Right atrium auricular region (tissue), 2 donors: ENCODE results near the gene CRYAB. TPM values are rescaled to one million over a fixed set of nuclear protein-coding genes. Genes with fewer than 3 reads are reported as not detected.
A peak's percentile ranks its signal among the peaks of the same experiment; 100 is the strongest.

Experiments used
- DNase-seq: peaks from one replicate; pipeline ENCODE4 v3.0.0-alpha.2; 2019; ENCODE audit warnings: low spot score
- H3K27ac ChIP-seq, 2 donors: fragments of 200-600 bp; sonication (generic); 1 replicate in 1 of 2; 2 replicates in 1 of 2; pipeline ENCODE4 v1.5.1; 2016 to 2019
- H3K27me3 ChIP-seq, 2 donors: fragments of 200-600 bp; sonication (generic); one replicate each; pipeline versions ENCODE4 v1.5.1 to v1.6.0; 2017 to 2019
- H3K36me3 ChIP-seq: fragments of 200-600 bp; sonication (generic); one replicate; pipeline ENCODE4 v1.5.1; 2016
- H3K4me1 ChIP-seq, 2 donors: fragments of 200-600 bp; sonication (generic); one replicate each; pipeline versions ENCODE4 v1.5.1 to v1.6.0; 2017 to 2019
- H3K4me3 ChIP-seq, 2 donors: fragments of 200-600 bp; sonication (generic); 1 replicate in 1 of 2; 2 replicates in 1 of 2; pipeline ENCODE4 v1.5.1; 2017 to 2019; ENCODE audit warnings: mild to moderate bottlenecking in 1 of 2, moderate library complexity in 1 of 2
- H3K9me3 ChIP-seq, 2 donors: fragments of 200-600 bp; sonication (generic); one replicate each; pipeline ENCODE4 v1.5.1; 2019
- CTCF ChIP-seq, 2 donors: fragments of 200-600 bp; sonication (generic); IDR thresholded peaks; one replicate each; pipeline ENCODE4 v1.5.1; 2019; ENCODE audit warnings: antibody characterized with exemption in 2 of 2
- total RNA-seq, 2 donors: library from RNA; depleted of rRNA; stranded (reverse); fragments of >200 nt; gene quantifications; one replicate each; pipeline ENCODE4 v1.1.0, GENCODE V29; 2016

CRYAB gene
- total RNA-seq, 2 donors from 2014 or later, result 2,961 to 3,608 TPM

- TF ChIP-seq CTCF (IDR thresholded peaks at IDR 0.05), result no peak
- H3K4me1 ChIP-seq, result peaks cover 0 to 6% of the 10 kb centered on the region in 2 donors
- H3K27me3 ChIP-seq, result no peaks in the 10 kb centered on the region
- H3K9me3 ChIP-seq, result no peaks in the 10 kb centered on the region
- DNase-seq, result no peak
- H3K4me3 ChIP-seq, result peak overlapping the region; percentile 81 to 94
- H3K27ac ChIP-seq, result peak overlapping the region; percentile 91 to 94
- H3K36me3 ChIP-seq, result peaks cover 7% of the 10 kb centered on the region
Measured at GRCh38 chr11:111870522-111870885, 41.1 kb downstream of the CRYAB start.

GRCh38 chr11:111870113-111870512 is 41.5 kb downstream of the CRYAB start:
- Histone ChIP-seq H3K9me3 (no peaks in the 10 kb centered on the region), H3K4me3 (no peak overlapping the region), H3K36me3 (peaks cover 7% of the 10 kb centered on the region), H3K4me1 (peaks cover 0 to 6% of the 10 kb centered on the region in 2 donors), H3K27ac (no peak overlapping the region), H3K27me3 (no peaks in the 10 kb centered on the region)
- no peak for DNase-seq
- TF ChIP-seq CTCF (IDR thresholded peaks at IDR 0.05), result no peak

GRCh38 chr11:111860257-111860656 is 51.3 kb downstream of the CRYAB start:
- no peak for TF ChIP-seq CTCF (IDR thresholded peaks at IDR 0.05)
- Histone ChIP-seq H3K4me3 (no peak overlapping the region), H3K27me3 (no peaks in the 10 kb centered on the region), H3K9me3 (no peaks in the 10 kb centered on the region), H3K27ac (no peak overlapping the region), H3K36me3 (peaks cover 30% of the 10 kb centered on the region), H3K4me1 (no peaks in the 10 kb centered on the region)
- DNase-seq, result no peak

Other genes with a start within 250 kb of the CRYAB start
- gene PPP2R1B, start 145.4 kb downstream of the CRYAB start, total RNA-seq, result 10 to 100 TPM in 1 of 2 donors, 1 to 10 TPM in 1; 6.5 to 13.2 TPM
- gene ALG9, start 40.2 kb downstream of the CRYAB start, total RNA-seq, result 10 to 100 TPM; 22.2 to 32.4 TPM
- gene FDXACB1, start 32.6 kb downstream of the CRYAB start, total RNA-seq, result 1 to 10 TPM in 1 of 2 donors, under 1 TPM in 1; 0.90 to 2.0 TPM
- 10 to 100 TPM; 27.7 to 40.9 TPM for gene CFAP68, start 32.2 kb downstream of the CRYAB start, total RNA-seq
- gene HSPB2, start 964 bp upstream of the CRYAB start, total RNA-seq, result 10 to 100 TPM in 1 of 2 donors, 1 to 10 TPM in 1; 5.5 to 13.0 TPM
- 1 to 10 TPM; 1.5 to 8.3 TPM for gene C11orf52, start 7.1 kb upstream of the CRYAB start, total RNA-seq
- 10 to 100 TPM; 25.7 to 50.9 TPM for gene DIXDC1, start 25.6 kb upstream of the CRYAB start, total RNA-seq
- 10 to 100 TPM; 58.5 to 98.1 TPM for gene DLAT, start 113.6 kb upstream of the CRYAB start, total RNA-seq
- gene PIH1D2, start 162.2 kb upstream of the CRYAB start, total RNA-seq, result 1 to 10 TPM; 1.2 to 1.7 TPM
- 1 to 10 TPM; 4.4 to 7.0 TPM for gene NKAPD1, start 162.5 kb upstream of the CRYAB start, total RNA-seq
- 10 to 100 TPM; 54.3 to 61.4 TPM for gene TIMM8B, start 175.0 kb upstream of the CRYAB start, total RNA-seq
- gene SDHD, start 175.1 kb upstream of the CRYAB start, total RNA-seq, result 100 to 1,000 TPM; 113 to 166 TPM